K562 (cell line): ENCODE data around the gene HK2. TPM values are rescaled to one million over a fixed set of nuclear protein-coding genes. Genes with fewer than 3 reads are reported as not detected.

Source experiments
- ATAC-seq: fragments of 200-7000 bp; cut with Tn5 transposase; 3 replicates; pipeline ENCODE4 v1.9.1; 2020; ENCODE audit warnings: moderate library complexity
- BruUV-seq: library from RNA; stranded (reverse); fragments of 400-500 nt; replicated peaks from 2 replicates; lab custom pipeline; 2021; lab: Mats Ljungman, UMichigan
- CTCF ChIA-PET: fragments of 300-600 bp; formaldehyde crosslinking; extraction: SDS; loops from one replicate; lab custom pipeline; 2021; ENCODE audit warnings: low intra/inter-chr PET ratio; lab: Yijun Ruan, JAX
- POLR2A ChIA-PET: fragments of 300-600, 350-650 bp; sonication (Branson Sonifier 250); formaldehyde crosslinking; extraction: SDS; loops from one replicate; lab custom pipeline; 2021; ENCODE audit warnings: antibody characterized with exemption, inconsistent platforms; lab: Yijun Ruan, JAX
- DNase-seq, 4 experiments: peaks; one replicate each; pipeline versions ENCODE4 v3.0.0 to v3.0.0-alpha.2; 2011 to 2018; ENCODE audit warnings: low spot score in 3 of 4, mixed read lengths in 3 of 4; ENCODE audit errors: extremely low read depth in 1 of 4
- FAIRE-seq: peaks from 2 replicates; lab custom pipeline; 2011; peaks lifted over from hg19 to GRCh38; lab: Jason Lieb, UNC
- H2AFZ ChIP-seq: 2 replicates; pipeline ENCODE4 v1.6.0; 2011; ENCODE audit warnings: low read depth, low read length, control low read depth, inconsistent platforms
- H3K27ac ChIP-seq: fragments of 200-600 bp; 3 replicates; pipeline ENCODE4 v1.8.0; 2011; ENCODE audit warnings: low read depth, mild to moderate bottlenecking, control low read depth, inconsistent platforms, low read length, moderate library complexity, mixed read lengths; ENCODE audit errors: extremely low read depth
- H3K27me3 ChIP-seq, 2 experiments: fragments of 300-600 bp in 1 of 2; 2 replicates in 1 of 2; 3 replicates in 1 of 2; pipeline versions ENCODE4 v1.6.0 to v1.8.0; 2011; ENCODE audit warnings: inconsistent platforms in 2 of 2, low read length in 2 of 2, mild to moderate bottlenecking in 1 of 2, mixed read lengths in 1 of 2, moderate library complexity in 1 of 2; ENCODE audit not compliant: control insufficient read depth in 2 of 2, insufficient read depth in 2 of 2
- H3K36me3 ChIP-seq: fragments of 300-600 bp; 3 replicates; pipeline ENCODE4 v1.8.0; 2011; ENCODE audit warnings: mild to moderate bottlenecking, low read length, inconsistent platforms; ENCODE audit not compliant: control insufficient read depth, insufficient read depth
- H3K4me1 ChIP-seq, 2 experiments: fragments of 200-600 bp in 1 of 2; replicated peaks in 1 of 2; 2 replicates in 1 of 2; 3 replicates in 1 of 2; pipeline versions ENCODE4 v1.5.1 to v1.8.0; 2011; ENCODE audit warnings: inconsistent platforms in 2 of 2, low read length in 2 of 2, mild to moderate bottlenecking in 1 of 2, mixed read lengths in 1 of 2, moderate library complexity in 1 of 2; ENCODE audit not compliant: control insufficient read depth in 2 of 2, insufficient read depth in 2 of 2
- H3K4me2 ChIP-seq: 2 replicates; pipeline ENCODE4 v1.6.1; 2011; ENCODE audit warnings: low read length, control low read depth, inconsistent platforms, mixed read lengths; ENCODE audit not compliant: insufficient read depth
- H3K4me3 ChIP-seq: fragments of 200-600 bp; sonication (generic), shearing (Covaris generic); 2 replicates; pipeline ENCODE4 v1.5.1; 2016; ENCODE audit warnings: control low read depth, inconsistent platforms
- H3K79me2 ChIP-seq: fragments of 200-600 bp; 3 replicates; pipeline ENCODE4 v1.8.0; 2011; ENCODE audit warnings: low read length, inconsistent platforms; ENCODE audit not compliant: control insufficient read depth, insufficient read depth
- H3K9ac ChIP-seq, 2 experiments: 2 replicates each; pipeline versions ENCODE4 v1.6.0 to v1.6.1; 2011; ENCODE audit warnings: low read depth in 2 of 2, low read length in 2 of 2, control low read depth in 1 of 2, inconsistent platforms in 1 of 2, mild to moderate bottlenecking in 1 of 2, mixed read lengths in 1 of 2; ENCODE audit not compliant: insufficient read depth in 1 of 2
- H3K9me1 ChIP-seq: one replicate; pipeline ENCODE4 v1.6.0; 2011; ENCODE audit warnings: inconsistent platforms, mild to moderate bottlenecking, low read length, moderate library complexity; ENCODE audit not compliant: control insufficient read depth, insufficient read depth
- H3K9me3 ChIP-seq: replicated peaks from 2 replicates; pipeline ENCODE4 v1.5.1; 2011; ENCODE audit warnings: low read depth, low read length, inconsistent platforms; ENCODE audit not compliant: control insufficient read depth, insufficient read depth
- H4K20me1 ChIP-seq: replicated peaks from 2 replicates; pipeline ENCODE4 v1.6.1; 2011; ENCODE audit warnings: low read length, inconsistent platforms, mixed read lengths; ENCODE audit not compliant: control insufficient read depth, insufficient read depth
- EP400 ChIP-seq: fragments of 450-650 bp; IDR thresholded peaks from 2 replicates; pipeline ENCODE4 v1.6.1; 2017; ENCODE audit warnings: antibody characterized with exemption, mild to moderate bottlenecking, moderate library complexity
- GATAD2A ChIP-seq: fragments of 450-650 bp; IDR thresholded peaks from 2 replicates; pipeline ENCODE4 v1.6.1; 2017
- HSF4 ChIP-seq: fragments of 250-450 bp; sonication (Bioruptor Pico); IDR thresholded peaks from 2 replicates; pipeline ENCODE4 v2.1.2; 2022; ENCODE audit warnings: mild to moderate bottlenecking, moderate library complexity, borderline replicate concordance
- KDM5B ChIP-seq: fragments of 200-600 bp; sonication (generic); IDR thresholded peaks from 2 replicates; pipeline ENCODE4 v1.6.1; 2012; ENCODE audit warnings: low read depth, mild to moderate bottlenecking, moderate library complexity, low read length, control low read depth, inconsistent platforms; ENCODE audit not compliant: insufficient replicate concordance
- KLF13 ChIP-seq: fragments of 450-650 bp; IDR thresholded peaks from 2 replicates; pipeline ENCODE4 v1.6.1; 2016; ENCODE audit warnings: missing genetic modification characterization, low read depth, mild to moderate bottlenecking, missing compliant biosample characterization, moderate library complexity, borderline replicate concordance
- KLF16 ChIP-seq: IDR thresholded peaks from 2 replicates; pipeline ENCODE4 v1.6.1; 2016; ENCODE audit warnings: antibody characterized with exemption
- MEF2A ChIP-seq: IDR thresholded peaks from 2 replicates; pipeline ENCODE4 v1.6.1; 2011; ENCODE audit warnings: low read depth, mild to moderate bottlenecking, low read length, moderate library complexity; ENCODE audit not compliant: control insufficient read depth
- PHF20 ChIP-seq: fragments of 450-650 bp; IDR thresholded peaks from 2 replicates; pipeline ENCODE4 v1.6.1; 2018; ENCODE audit not compliant: partially characterized antibody
- ZBTB11 ChIP-seq, 3 experiments: fragments of 200-800 bp in 1 of 3; fragments of 250-450 bp in 1 of 3; fragments of 450-650 bp in 1 of 3; sonication (Bioruptor Pico) in 1 of 3; sonication (Bioruptor generic) in 1 of 3; formaldehyde crosslinking in 1 of 3; IDR thresholded peaks; 2 replicates each; pipeline versions ENCODE4 v1.6.1 to v1.8.0; 2016 to 2022; ENCODE audit warnings: mild to moderate bottlenecking in 2 of 3, missing genetic modification characterization in 2 of 3, missing compliant biosample characterization in 1 of 3, moderate library complexity in 1 of 3
- ZNF583 ChIP-seq: fragments of 250-450 bp; sonication (Bioruptor Pico); IDR thresholded peaks from 2 replicates; pipeline ENCODE4 v1.4.0; 2020
- ZSCAN29 ChIP-seq: fragments of 450-650 bp; IDR thresholded peaks from 2 replicates; pipeline ENCODE4 v1.6.1; 2017
- WGBS: fragments of 100-300 bp; shearing (Covaris generic); methylation state at CpG from one replicate; pipeline ENCODE4 v1.1.6; 2016; ENCODE audit warnings: low coverage, mixed read lengths; ENCODE audit not compliant: insufficient coverage; ENCODE audit errors: missing lambda C conversion rate; 5-methylcytosine and 5-hydroxymethylcytosine counted together
- in situ Hi-C: fragments of 300-500 bp; cut with MboI; formaldehyde crosslinking; loops from 4 replicates; pipeline ENCODE4 v1.15.0; 2018; ENCODE audit warnings: inconsistent platforms, mixed read lengths
- intact Hi-C: fragments of 100-400 bp; cut with micrococcal nuclease; formaldehyde crosslinking; loops from 2 replicates; pipeline ENCODE4 v1.14.2; 2022
- polyA plus RNA-seq, 8 experiments: library from polyadenylated mRNA; depleted of rRNA in 4 of 8; stranded (reverse) in 5 of 8; unstranded in 3 of 8; fragments of >200 nt; fragmentation: Nextera tagmentation in 2 of 8; fragmentation: Illumina TruSeq in 1 of 8; extraction: Ambion mirVana in 2 of 8; extraction: Trizol in 1 of 8; gene quantifications; 2 replicates each; pipeline versions ENCODE4 v1.2.1 to v1.2.3, GENCODE V29; 2011 to 2014; ENCODE audit warnings: inconsistent platforms in 1 of 8, missing spikeins in 1 of 8
- total RNA-seq, 7 experiments: library from RNA; depleted of rRNA in 6 of 7; stranded (reverse); fragments of >200 nt in 6 of 7; fragmentation: Illumina TruSeq in 2 of 7; extraction: Trizol in 2 of 7; gene quantifications; 2 replicates each; pipeline versions ENCODE4 v1.2.1 to v1.2.3, GENCODE V29; 2011 to 2021; ENCODE audit warnings: low replicate concordance in 1 of 7
- TF ChIP-seq, protein P1 (sequence below): fragments of 450-650 bp; formaldehyde crosslinking; IDR thresholded peaks from 2 replicates; pipeline ENCODE4 v1.4.0; 2022; ENCODE audit warnings: mild to moderate bottlenecking, moderate library complexity

Gene HK2
- total and polyA plus RNA-seq, 9 of the 15 experiments (the other 6 are each of a cell fraction or from before 2014, with no cell fraction given): 4.7 to 56.0 (median 19.9) TPM

GRCh38 chr2:74886251-74886650, 52.3 kb downstream of the HK2 start:
- Histone ChIP-seq H3K9me1 (no peaks in the 10 kb centered on the region), H3K79me2 (no peaks in the 10 kb centered on the region), H3K4me3 (no peak overlapping the region), H2AFZ (no peak overlapping the region), H3K36me3 (peaks cover 98% of the 10 kb centered on the region; the same call in 2 of the 3 replicates), H3K27me3 (no peaks in the 10 kb centered on the region; a peak in 1 of 5 replicates), H3K9ac (no peak overlapping the region), H4K20me1 (no peaks in the 10 kb centered on the region; the same call in 1 of the 2 replicates), H3K27ac (no peak overlapping the region), H3K4me1 (no peaks in the 10 kb centered on the region), H3K9me3 (no peaks in the 10 kb centered on the region), H3K4me2 (no peak overlapping the region)
- in situ Hi-C loops: no loop called here
- BruUV-seq: no TSS peak
- TF ChIP-seq, protein P1, sequence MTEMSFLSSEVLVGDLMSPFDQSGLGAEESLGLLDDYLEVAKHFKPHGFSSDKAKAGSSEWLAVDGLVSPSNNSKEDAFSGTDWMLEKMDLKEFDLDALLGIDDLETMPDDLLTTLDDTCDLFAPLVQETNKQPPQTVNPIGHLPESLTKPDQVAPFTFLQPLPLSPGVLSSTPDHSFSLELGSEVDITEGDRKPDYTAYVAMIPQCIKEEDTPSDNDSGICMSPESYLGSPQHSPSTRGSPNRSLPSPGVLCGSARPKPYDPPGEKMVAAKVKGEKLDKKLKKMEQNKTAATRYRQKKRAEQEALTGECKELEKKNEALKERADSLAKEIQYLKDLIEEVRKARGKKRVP (CRISPR knock-in tag): no peak
- TF ChIP-seq MEF2A (no peak), HSF4 (CRISPR knock-in tag) (no peak), ZNF583 (CRISPR knock-in tag) (no peak), KDM5B (no peak), ZBTB11 (CRISPR knock-in tag; IDR thresholded peaks at IDR 0.05) (no peak), KLF13 (no peak), EP400 (no peak), PHF20 (no peak), GATAD2A (no peak), ZSCAN29 (no peak), KLF16 (no peak)
- no peak for DNase-seq
- 78% methylated on average over 6 of the region's 8 CpGs for WGBS
- no peak for ATAC-seq
- FAIRE-seq: no peak
- intact Hi-C loops: no loop called here
- POLR2A ChIA-PET: no interaction called here
- CTCF ChIA-PET: no interaction called here
